ENCODE results near the gene BCL2L2.

- TF ChIP-seq, protein P1, sequence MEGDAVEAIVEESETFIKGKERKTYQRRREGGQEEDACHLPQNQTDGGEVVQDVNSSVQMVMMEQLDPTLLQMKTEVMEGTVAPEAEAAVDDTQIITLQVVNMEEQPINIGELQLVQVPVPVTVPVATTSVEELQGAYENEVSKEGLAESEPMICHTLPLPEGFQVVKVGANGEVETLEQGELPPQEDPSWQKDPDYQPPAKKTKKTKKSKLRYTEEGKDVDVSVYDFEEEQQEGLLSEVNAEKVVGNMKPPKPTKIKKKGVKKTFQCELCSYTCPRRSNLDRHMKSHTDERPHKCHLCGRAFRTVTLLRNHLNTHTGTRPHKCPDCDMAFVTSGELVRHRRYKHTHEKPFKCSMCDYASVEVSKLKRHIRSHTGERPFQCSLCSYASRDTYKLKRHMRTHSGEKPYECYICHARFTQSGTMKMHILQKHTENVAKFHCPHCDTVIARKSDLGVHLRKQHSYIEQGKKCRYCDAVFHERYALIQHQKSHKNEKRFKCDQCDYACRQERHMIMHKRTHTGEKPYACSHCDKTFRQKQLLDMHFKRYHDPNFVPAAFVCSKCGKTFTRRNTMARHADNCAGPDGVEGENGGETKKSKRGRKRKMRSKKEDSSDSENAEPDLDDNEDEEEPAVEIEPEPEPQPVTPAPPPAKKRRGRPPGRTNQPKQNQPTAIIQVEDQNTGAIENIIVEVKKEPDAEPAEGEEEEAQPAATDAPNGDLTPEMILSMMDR (IDR thresholded peaks at IDR 0.05) = no peak
- TF ChIP-seq POLR2A (IDR thresholded peaks at IDR 0.05) (no peak), POLR2AphosphoS5 (IDR thresholded peaks at IDR 0.05) (no peak)
Measured at GRCh38 chr14:23322568-23323517, 16.2 kb downstream of the BCL2L2 start.
